Measurements from ENCODE around the gene CYP2B6.

DNA sequence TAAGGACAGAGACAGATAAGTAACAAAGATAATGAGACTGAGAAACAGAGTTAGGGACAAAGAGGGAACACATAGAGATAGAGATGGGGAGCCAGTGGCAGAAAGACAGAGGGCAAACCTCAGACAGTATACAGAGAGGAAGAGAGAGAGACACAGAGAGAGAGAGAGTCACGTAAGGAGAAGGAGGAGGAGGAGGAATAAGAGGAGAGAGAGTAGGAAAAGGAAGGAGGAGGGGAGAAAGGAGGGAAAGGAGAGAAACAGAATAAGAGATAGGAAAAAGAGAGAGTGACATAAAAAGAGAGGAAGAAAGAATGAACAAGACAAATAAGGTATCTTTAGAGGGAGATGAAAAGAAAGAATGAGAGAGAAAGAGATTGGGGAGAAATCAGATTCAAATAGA lies 23.6 kb downstream of the CYP2B6 start:
- TF ChIP-seq, protein P1, sequence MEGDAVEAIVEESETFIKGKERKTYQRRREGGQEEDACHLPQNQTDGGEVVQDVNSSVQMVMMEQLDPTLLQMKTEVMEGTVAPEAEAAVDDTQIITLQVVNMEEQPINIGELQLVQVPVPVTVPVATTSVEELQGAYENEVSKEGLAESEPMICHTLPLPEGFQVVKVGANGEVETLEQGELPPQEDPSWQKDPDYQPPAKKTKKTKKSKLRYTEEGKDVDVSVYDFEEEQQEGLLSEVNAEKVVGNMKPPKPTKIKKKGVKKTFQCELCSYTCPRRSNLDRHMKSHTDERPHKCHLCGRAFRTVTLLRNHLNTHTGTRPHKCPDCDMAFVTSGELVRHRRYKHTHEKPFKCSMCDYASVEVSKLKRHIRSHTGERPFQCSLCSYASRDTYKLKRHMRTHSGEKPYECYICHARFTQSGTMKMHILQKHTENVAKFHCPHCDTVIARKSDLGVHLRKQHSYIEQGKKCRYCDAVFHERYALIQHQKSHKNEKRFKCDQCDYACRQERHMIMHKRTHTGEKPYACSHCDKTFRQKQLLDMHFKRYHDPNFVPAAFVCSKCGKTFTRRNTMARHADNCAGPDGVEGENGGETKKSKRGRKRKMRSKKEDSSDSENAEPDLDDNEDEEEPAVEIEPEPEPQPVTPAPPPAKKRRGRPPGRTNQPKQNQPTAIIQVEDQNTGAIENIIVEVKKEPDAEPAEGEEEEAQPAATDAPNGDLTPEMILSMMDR (IDR thresholded peaks at IDR 0.05; ENCODE audit: low read length) = no peak
- TF ChIP-seq EZH2 (optimal IDR thresholded peaks at IDR 0.05; ENCODE audit: low read depth, low read length) (no peak), EZH2phosphoT487 (IDR thresholded peaks at IDR 0.05; ENCODE audit: low read length) (no peak)

All from MM.1S (cell line).